LHCN-M2 (cell line): ENCODE measurements around the gene KDM3B. TPM values are rescaled to one million over a fixed set of nuclear protein-coding genes. Genes with fewer than 3 reads are reported as not detected.

Source experiments
- DNase-seq: peaks from one replicate; pipeline ENCODE4 v3.0.0-alpha.2; 2012; ENCODE audit warnings: low read depth
- total RNA-seq: library from RNA; depleted of rRNA; stranded (reverse); fragments of >200 nt; gene quantifications from 2 replicates; pipeline ENCODE4 v1.2.3, GENCODE V29; 2014

Gene KDM3B
- total RNA-seq, 1 experiment from 2014 or later = 36.1 TPM

DNA sequence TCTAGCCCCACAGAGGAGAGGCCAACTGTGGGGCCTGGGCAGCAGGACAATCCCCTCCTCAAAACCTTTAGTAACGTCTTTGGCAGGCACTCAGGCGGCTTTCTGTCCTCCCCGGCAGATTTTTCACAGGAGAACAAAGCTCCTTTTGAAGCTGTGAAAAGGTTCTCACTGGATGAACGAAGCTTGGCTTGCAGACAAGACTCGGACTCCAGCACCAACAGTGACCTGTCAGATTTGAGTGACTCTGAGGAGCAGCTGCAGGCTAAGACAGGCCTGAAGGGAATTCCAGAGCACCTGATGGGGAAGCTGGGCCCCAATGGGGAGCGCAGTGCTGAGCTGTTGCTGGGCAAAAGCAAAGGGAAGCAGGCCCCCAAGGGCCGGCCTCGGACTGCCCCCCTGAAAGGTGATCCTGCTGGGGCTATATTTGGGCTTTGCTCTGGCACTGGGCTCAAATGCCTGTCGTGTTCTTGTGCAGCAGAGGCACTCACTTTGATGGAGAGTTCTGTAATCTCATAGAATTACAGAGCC is 39.4 kb downstream of the KDM3B start:
- peak; percentile 63 for DNase-seq

DNA sequence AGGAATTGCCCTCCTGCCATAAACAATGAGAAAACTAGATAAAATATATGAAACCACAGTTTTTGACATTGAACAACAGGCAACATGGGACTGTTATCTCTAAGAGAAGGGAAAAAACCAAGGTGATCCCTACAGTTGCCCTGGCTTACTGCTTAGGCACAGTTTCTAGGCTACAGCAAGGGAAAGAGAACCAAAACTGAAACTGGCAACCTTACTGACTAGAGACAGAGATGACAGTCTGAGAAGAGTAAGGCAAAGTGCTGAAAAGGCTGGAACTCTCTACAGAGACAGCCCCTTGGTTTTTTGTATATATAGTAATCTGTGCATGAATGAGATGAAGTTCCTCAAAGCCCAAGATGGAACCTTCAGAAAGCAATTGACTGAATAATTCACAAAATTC is 50.2 kb downstream of the KDM3B start:
- no peak for DNase-seq

DNA sequence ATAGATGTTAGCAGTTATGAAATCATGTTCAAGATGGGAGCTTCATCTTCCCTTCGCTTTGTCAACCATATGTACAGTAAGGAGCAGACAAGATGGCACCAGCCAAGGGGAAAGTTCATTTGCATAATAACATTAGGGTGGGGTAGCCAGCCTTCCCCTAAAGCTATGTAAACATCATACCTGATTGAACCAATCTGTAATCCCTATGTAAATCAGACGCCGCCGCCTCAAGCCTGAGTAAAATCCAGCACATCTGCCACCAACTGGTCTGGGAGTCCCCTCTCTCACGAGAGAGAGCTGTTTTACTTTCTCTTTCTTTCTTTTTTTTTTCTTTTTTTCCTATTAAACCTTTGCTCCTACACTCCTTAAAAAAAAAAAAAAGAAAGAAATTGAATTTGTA is 55.5 kb downstream of the KDM3B start:
- no peak for DNase-seq

DNA sequence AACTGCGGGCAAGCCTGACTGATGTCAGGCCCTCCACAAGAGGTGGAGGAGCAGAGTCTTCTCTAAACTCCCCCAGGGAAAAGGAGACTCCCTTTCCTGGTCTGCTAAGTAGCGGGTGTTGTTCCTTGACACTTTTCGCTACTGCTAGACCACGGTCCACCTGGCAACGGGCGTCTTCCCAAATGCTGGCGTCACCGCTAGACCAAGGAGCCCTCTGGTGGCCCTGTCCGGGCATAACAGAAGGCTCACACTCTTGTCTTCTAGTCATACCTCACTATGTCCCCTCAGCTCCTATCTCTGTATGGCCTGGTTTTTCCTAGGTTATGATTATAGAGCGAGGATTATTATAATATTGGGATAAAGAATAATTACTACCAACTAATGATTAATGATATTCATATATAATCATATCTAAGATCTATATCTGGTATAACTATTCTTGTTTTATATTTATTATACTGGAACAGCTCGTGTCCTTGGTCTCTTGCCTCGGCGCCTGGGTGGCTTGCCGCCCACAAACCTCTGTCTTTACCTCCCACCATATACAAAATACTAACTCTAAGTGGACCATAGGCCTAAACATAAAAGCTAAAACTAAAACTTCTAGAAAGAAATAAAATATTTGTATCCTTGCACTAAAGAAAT is 58.6 kb downstream of the KDM3B start:
- peak; percentile 20 for DNase-seq

GRCh38 chr5:138418444-138418843 is 66.0 kb downstream of the KDM3B start:
- DNase-seq = no peak

DNA sequence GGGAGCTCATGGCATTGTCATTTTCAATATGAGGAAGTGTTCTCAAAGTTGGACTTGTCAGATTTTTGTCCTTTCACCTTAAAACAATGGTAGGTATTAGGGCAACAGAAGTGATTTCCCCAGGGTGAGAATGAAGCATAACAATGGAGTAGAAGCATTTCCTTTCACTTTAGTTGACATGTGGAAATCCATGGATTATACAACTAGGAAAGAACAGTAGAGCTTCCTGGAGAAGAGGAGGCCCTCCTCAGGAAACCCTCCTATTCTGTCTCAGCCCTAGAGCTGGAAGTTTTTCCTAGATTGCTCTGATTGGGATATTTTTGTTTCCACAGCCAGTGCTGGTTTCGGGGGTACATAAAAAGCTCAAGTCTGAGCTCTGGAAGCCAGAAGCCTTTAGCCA is 72.6 kb downstream of the KDM3B start:
- DNase-seq = no peak

DNA sequence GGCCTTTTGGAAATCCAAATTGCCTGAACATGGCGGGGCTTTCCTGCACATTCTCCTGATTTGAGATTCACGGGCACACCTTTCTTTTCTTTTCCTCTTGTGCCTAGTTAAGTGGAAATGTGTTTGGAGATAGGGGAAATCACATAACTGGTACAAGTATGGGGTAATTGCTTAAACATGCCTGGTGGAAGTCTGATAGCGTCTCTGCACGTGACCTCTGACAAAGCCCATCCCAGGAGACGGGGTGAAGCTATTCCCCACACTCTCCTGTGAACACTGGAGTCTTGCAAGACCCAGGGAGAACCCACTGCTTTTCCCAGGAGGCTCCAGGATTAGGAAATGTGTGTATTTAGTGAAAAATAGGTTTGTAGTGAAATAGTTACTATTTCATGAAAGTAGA is 83.5 kb downstream of the KDM3B start:
- no peak for DNase-seq

GRCh38 chr5:138438003-138438723 is 85.7 kb downstream of the KDM3B start:
- no peak for DNase-seq

- peak; percentile 53 for DNase-seq
Observed at GRCh38 chr5:138438724-138439476, 86.4 kb downstream of the KDM3B start, which contains the start of gene REEP2. Gene REEP2, plus strand, starts transcription at chr5:138439057. Its CDS starts 152 bp downstream, at chr5:138439209.

GRCh38 chr5:138439477-138440158 is 87.1 kb downstream of the KDM3B start:
- DNase-seq = no peak

DNA sequence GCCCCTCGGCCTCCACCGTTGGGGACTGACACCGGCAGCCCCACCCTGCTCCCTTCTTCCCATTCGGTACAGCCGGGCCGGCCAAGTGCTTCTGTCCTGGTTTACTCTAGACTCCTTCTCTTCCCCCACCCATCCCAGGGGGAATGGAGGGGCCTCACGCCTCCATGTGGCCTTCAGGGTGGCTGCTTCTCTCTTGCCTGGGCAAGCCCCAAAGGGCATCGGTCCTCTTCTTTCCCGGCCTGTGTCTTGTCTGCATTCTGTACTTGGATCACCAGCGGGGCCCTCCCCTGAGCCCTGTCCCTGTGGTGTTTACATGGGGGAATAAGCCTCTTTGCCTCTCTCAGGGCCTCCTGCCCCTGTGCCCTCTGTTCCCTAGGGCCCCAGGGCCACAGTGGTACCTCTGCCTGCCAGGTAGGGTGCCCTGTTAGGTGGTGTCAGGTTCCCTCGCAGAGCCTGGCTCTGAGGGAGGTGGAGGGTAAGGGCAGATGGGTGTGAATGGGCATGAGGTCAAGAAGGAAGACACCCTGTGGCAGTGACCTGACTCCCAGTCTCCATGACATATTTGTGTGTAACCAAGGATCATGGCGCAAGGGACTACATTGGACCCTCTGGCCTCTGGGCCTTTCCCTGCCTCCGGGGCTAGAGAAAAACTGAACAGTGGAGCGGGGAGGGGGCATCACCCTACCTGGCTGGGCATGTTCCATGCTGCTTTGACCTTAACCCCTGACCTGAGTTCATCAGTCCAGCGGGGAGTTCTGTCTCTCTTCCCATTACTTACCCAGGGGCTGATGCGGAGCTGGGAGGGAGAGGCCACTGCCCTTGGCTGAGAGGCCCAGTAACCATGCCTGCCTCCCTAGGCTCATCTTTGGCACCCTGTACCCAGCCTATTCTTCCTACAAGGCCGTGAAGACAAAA is 87.9 kb downstream of the KDM3B start:
- no peak for DNase-seq

GRCh38 chr5:138441221-138441620 is 88.7 kb downstream of the KDM3B start:
- DNase-seq = no peak

DNA sequence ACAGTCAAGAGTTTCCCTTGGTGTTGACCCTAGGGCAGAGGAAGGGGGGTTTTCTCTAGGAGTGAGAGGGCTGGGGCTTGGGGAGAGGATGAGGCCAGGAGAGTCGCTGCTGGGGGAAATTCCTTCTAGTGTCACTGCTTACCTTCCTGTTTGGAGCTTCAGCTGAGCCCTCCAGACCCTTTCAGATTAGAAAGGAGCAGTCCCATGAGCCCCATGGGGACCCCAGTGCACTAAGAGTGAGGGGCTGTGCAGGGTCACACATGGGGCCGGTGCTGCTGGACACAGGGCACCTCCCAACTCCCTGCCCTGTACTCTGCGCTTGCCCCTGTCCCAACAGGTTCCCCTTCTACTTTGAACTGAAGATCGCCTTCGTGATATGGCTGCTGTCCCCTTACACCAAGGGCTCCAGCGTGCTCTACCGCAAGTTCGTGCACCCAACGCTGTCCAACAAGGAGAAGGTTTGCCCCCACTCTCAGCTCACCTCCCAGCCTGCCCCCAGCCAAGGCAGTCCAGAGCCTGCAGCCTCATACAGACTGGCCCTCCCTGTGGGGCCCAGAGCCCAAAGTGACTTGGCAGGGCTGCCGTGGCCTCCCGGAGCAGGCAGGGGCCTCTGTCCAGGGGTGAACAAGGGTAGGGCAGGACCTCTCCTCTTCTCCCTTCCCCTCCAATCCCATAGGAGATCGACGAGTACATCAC is 91.7 kb downstream of the KDM3B start:
- no peak for DNase-seq

DNA sequence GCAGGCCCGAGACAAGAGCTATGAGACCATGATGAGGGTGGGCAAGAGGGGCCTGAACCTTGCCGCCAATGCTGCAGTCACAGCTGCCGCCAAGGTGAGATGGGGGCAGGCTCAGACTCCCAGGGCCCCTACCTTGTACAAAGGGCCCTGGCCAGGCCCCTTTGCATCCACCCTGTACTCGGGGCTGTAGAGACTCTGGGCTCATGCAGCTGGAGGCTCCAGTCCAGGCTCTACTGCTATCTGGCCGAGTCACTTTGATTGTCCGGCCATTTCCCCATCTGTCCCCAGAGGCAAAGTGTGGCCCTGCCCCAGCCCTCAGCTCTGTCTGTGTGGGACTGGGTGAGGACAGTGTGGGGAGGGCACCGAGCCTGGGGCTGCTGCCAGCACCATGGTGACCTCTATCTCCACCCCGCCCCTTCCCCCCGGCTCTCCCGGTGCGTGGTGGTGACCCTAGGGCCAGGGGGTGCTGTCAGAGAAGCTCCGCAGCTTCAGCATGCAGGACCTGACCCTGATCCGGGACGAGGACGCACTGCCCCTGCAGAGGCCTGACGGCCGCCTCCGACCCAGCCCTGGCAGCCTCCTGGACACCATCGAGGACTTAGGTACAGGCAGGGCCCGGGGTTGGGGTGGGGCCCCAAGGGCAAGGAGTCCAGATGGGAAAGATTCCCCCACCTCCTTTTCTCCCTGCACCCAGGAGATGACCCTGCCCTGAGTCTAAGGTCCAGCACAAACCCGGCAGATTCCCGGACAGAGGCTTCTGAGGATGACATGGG is 92.5 kb downstream of the KDM3B start:
- DNase-seq = no peak

GRCh38 chr5:138445547-138446271 is 93.2 kb downstream of the KDM3B start:
- no peak for DNase-seq

DNA sequence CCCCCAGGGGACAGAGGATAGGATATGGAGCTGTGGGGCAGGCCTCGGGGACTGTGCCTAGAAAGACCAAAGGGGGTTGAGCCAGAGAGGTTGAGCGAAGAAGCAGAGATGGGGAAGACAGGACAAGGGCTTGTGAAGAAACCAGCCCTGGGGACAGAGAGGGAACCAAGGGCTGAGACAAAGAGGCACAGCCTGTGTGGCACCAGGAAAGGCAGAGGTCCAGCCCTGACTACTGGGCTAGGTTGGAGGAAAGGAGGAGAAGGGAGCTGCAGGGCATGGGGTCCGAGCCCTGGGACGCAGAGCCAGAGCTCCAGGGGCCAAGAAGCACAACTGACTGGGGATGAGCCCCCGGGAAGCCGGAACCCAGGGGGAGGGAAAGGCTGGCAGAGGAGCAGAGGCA is 95.6 kb downstream of the KDM3B start:
- no peak for DNase-seq

GRCh38 chr5:138448481-138449398 is 96.3 kb downstream of the KDM3B start:
- DNase-seq = peak; percentile 73
